Stimulated activated CD4-positive, alpha-beta T cell treated with anti-CD3 and anti-CD28 coated beads, Interleukin-2, amount 100 ng/mL, for 48 hours (primary cell): Measurements from ENCODE around the gene ARHGEF6.
"Not testable (repeated sequence)": the region's sequence is repeated elsewhere in the genome, so short reads cannot be mapped to it uniquely, and the experiment has no call there.

Source experiments
- DNase-seq, 2 donors: peaks; one replicate each; pipeline ENCODE4 v3.0.0-alpha.2; 2020

The ARHGEF6 gene, protein sequence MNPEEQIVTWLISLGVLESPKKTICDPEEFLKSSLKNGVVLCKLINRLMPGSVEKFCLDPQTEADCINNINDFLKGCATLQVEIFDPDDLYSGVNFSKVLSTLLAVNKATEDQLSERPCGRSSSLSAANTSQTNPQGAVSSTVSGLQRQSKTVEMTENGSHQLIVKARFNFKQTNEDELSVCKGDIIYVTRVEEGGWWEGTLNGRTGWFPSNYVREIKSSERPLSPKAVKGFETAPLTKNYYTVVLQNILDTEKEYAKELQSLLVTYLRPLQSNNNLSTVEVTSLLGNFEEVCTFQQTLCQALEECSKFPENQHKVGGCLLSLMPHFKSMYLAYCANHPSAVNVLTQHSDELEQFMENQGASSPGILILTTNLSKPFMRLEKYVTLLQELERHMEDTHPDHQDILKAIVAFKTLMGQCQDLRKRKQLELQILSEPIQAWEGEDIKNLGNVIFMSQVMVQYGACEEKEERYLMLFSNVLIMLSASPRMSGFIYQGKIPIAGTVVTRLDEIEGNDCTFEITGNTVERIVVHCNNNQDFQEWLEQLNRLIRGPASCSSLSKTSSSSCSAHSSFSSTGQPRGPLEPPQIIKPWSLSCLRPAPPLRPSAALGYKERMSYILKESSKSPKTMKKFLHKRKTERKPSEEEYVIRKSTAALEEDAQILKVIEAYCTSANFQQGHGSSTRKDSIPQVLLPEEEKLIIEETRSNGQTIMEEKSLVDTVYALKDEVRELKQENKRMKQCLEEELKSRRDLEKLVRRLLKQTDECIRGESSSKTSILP

DNA sequence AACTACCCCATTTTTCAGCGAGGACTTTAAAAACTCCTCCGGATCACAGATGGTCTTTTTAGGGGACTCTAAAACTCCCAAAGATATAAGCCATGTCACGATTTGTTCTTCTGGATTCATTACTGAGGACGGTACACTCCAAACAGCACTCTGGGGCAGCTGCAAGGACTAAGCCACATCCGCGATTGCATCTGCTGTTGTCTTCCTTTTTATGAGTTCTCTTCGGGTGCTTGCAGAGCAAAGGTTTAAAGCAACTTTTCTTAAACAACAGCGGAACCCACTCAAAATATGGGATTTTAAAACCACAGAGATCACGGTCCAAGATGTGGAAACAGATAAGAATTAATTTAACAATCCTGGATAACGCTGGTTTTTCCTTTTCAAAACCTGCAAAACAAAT lies at the start of gene ARHGEF6:
Gene ARHGEF6 (minus strand): TSS at position 170 of the 400 bp plus-strand sequence. CDS start 50 bp downstream, at position 120.
- DNase-seq, result no peak

DNA sequence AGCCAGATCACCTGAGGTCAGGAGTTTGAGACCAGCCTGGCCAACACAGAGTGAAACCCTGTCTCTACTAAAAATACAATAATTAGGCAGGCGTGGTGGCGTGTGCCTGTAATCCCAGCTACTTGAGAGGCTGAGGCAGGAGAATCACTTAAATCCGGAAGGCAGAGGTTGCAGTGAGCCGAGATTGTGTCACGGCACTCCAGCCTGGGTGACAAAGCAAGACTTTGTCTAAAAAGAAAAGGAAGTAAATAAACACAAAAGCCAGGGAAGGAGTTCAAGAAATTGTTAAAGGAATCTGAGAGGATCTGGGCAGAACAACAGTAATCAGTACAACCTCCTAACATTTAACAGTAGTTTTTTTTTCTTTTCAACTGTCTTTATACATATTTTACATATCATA lies 48.7 kb upstream of the ARHGEF6 start:
- no peak for DNase-seq

DNA sequence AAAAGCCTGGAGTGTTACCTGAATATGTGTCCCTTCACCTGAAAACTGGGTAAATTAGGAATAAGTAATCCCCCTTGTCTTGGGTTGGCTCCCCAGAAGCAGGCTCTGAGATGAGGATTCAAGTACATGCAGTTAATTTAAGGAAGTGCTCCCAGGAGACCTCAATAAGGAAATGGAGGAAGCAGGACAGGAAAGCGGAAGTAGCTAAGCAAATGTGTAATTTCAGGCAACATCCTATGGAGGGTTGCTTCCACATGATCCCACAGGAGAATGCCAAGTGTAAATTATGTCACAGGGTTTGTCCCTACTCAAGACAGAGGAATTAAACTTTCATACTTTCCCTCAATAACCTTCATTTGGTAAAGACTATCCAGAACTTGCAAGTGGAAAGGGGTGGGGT lies 48.1 kb upstream of the ARHGEF6 start:
- no peak for DNase-seq

DNA sequence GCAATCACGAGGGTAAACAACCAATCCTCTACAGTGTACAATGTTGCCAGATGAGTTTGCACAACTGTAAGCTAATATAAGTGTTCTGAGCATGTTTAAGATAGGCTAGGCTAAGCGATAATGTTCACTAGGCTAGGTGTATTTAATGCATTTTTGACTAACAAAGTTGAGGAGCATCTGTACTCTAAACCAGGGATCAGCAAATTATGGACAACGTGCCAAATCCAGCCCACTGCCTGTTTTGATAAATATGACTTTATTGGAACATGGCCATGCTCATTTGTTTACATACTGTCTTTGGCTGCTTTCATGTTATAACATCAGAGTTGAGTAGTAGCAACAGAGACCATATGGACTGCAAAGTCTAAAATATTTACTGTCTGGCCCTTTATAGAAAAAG lies 46.3 kb upstream of the ARHGEF6 start:
- no peak for DNase-seq

DNA sequence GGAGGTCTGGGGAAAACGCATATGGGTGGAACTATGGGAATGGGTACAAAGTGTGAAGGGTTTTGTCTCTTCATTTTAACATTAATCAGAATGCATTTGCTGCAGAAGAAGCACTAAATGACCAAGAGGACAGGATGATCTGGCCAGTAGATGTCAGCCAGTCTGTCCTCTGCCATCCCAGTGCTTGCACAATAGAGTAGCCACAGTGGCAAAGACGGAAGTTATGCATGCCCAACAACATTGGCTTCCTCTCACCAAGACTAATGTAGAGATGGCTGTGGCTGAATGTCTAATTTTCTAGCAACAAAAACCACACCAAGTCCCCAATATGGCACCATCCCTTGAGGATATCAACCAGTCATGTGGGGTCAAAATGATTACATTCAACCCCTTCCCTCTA lies 45.0 kb upstream of the ARHGEF6 start:
- DNase-seq, result no peak

DNA sequence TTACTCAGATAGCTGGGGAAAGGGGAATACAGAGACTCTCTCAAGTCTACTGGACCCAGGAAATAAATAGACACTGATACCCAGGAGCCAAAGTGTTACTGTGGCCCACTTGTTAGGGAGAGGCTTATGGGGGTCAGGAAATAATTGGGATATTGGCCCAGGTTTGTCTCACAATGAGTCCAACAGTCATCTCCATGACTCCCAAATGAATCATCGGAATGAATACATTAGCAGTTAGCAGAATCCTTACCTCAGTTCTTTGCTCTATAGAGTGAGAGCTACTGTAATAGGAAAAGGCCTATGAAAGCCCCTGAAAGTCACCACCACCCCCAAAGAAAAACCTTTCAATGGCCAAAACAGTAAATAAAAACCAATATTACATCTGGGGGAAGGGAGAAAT lies 42.4 kb upstream of the ARHGEF6 start:
- no peak for DNase-seq

DNA sequence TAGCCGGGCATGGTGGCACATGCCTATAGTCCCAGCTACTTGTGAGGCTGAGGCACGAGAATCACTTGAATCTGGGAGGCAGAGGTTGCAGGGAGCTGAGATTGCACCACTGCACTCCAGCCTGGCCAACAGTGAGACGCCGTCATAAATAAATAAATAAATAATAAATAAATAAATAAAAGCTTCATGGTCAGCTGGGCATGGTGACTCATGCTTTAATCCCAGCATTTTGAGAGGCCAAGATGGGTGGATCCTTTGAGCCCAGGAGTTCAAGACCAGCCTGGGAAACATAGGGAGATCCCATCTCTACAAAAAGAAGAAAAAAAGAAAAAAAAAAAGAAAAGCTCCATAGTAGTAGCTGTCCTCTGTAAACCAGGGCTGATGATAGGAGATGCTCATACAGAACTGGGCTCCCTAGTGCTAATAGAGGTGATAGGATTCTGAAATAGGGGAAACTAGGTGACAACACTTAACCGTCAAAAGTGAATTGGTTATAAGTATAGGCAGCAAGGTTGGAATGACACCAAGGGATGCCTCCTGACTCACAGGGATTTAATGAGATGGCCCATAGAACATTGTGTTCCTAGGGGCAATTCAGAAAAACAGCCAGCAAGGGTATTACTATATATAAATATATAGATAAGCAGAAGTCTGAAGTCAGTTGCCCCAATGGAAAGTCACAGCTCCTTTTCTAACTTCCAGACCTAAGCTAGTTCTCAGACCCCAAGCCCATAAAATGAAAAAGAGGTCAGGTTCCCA lies 41.8 kb upstream of the ARHGEF6 start:
- no peak for DNase-seq

DNA sequence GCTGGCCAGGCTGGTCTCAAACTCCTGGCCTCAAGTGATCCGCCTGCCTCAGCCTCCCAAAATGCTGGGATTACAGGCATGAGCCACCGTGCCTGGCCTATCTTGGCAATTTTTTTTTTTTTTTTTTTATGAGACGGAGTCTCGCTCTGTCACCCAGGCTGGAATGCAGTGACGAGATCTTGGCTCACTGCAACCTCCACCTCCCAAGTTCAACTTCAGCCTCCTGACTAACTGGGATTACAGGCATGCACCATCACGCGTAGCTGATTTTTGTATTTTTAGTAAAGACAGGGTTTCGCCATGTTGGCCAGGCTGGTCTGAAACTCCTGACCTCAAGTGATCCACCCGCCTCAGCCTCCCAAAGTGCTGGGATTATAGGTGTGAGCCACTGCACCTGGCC lies 39.0 kb upstream of the ARHGEF6 start:
- not testable (repeated sequence) for DNase-seq

DNA sequence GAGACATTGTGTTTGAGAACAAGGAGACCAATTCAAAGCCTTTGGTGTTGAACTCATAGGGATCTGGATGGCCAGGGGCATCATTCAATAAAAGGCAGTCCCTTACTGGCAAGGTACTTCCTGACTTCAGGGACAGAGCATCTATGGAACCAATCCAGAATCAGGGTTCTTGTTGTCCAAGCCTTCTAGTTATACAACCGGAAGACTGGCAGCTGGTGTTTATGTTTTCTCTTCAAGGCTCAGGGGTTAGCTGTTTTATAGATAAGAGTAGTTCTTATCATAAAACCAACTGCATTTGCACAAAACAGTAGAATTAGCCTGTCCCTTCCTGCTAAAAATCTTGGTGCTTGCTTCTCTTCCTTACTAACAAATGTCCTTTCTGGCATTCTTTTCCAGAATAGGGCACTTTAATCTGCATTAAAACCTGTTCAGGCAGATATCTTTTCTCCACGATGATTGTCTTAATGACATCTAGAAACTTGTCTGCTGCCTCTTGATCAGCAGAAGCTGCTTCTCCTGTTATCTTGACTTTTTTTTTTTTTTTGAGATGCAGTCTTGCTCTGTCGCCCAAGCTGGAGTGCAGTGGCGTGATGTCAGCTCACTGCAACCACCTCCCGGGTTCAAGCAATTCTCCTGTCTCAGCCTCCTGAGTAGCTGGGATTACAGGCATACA lies 38.4 kb upstream of the ARHGEF6 start:
- no peak for DNase-seq

DNA sequence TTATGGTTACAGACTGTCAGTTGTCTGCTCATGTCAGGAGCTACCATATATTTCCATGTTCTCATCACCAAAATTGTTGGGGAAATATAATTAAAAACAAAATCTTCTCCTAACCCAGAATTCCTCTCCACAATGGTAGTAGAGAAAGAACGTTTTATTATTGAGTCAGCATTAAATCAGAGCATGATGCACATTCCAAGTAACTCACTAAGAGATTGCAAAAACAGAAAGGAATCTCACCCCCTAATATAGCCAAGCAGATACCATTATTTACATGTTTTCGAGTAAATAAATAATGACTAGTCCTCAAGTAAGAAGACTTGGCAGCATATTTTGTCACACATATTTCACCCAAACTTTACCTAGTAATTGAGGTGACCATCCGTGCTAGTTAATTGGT lies 36.2 kb upstream of the ARHGEF6 start:
- DNase-seq, result no peak

DNA sequence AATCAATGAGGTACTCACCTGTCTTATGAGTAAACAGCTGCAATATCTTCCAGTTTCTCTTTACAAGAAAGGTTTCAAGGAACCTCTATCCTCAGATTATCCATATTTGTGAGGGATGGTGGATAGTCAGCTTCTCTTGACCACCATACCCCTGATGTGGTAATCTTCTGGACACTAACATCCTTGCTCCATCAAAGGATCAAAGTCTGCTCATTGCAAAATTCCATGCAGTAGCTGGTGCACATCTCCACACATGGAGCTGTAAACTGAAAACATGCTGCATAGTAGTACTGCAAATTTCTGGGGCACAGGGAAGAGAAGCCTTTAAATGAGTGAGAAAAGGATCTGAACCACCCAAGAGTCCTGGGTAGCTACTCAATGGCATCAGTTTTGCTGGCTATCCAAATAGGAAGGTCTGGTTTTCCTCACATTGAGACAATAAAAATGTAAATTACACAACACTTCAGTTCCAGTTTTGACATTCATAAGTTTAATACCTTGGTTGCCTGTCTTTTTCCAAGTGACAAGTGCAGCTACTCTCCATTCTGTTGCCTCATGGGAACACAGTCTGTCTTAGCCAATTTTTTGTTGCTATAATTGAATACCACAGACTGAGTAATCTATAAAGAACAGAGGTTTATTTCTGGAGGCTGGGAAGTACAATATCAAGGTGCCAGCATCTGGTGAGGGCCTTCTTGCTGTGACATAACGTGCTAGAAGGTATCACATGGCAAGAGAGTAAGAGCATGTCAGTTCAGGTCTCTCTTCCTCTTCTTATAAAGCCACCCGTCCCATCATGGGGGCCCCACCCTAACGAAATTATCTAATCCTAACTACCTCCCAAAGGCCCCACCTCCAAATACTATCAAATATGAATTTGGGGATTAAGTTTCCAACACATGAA lies 34.4 kb upstream of the ARHGEF6 start:
- no peak for DNase-seq

DNA sequence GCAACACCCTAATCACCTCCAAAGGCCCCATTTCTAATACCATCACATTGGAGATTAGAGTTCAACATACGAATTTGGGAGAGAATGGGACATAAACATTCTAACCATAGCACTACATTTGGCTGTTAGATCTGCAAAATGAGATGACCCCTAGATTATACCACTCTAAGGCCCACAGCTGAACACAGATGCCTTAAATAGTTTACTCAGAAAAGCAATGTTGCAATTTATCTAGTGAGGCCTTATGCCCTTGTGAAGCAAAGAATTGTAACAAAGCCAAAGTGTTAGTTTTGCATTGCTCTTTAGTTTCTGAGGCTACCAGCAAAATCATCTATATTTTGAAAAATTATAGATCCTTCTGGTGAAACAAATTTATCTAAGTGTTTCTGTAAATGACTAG lies 31.6 kb upstream of the ARHGEF6 start:
- no peak for DNase-seq

DNA sequence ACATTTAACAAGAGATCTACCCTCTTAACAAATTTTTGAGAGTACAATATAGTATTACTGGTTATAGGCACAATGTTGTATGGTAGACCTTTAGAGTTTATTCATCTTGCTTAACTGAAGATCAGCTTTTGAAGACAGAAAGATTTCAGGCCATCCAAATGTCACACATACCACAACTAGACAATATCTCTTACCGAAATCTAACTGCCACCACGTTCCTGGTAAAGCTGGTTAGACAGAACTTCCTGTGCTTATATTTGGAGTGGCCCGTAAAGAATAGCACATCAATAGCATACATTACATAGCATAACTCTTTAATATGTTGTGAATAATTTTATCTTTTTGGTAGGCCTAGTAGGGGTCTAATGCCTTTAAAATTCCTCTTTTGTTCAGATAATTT lies 29.8 kb upstream of the ARHGEF6 start:
- DNase-seq, result no peak

DNA sequence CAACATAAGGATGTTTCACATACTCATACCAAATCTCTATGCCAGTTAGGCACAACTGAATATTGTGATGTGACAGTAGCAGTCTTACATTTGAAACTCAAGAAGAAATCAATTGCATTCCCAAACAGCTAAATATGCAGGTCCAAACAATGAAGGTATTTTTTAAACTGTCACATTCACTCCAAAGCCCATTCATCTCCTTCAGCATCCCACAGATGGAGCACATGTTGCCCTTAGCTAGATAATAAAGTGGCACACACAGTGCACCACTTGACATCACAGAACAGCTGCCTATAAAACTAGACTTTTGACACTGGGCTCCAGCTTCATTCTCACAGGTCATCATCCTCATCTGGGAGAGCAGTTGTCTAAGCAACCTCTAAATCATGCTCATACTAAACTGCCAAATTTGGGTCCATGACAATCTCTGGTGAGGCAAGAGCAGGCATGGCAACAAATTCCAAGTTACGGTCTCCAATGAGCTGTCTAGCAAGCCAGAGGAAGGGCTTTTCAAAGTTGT lies 26.2 kb upstream of the ARHGEF6 start:
- no peak for DNase-seq

DNA sequence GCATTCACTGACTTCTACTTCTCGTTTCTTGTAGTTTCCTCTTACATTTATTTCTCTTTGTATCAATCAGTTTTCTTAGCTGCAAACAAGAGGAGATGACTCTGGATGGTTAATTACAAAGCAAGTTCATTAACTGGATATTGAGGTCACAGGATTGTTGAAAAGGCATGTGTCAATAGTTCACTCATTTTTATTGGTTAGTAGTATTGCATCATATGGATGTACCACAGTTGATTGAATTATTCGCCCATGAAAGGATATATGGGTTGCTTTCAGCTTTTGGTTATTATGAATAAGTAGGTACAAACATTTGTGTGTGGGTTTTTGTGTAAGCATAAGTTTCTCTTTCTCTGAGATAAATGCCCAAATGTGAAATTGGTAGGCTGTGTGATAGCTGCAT lies 21.8 kb upstream of the ARHGEF6 start:
- DNase-seq, result no peak

DNA sequence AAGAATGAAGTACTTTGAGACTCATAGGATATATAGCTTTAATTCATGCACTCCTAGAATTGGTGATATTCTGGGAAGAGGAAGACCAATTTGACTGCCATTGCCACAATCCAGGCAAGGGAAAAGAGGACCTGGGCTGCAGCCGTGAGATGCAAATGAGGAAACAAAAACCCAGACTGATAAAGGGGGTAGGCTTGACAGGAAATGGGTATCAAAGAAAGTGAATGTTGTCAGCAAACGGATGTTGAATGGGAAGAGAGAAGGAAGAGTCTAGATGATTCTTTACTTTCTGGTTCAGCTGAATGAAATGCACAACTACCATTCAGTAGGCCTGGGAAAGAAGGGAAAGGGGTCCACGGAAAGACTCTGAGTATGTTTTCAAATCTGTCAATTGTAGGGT lies 17.1 kb upstream of the ARHGEF6 start:
- DNase-seq, result no peak

DNA sequence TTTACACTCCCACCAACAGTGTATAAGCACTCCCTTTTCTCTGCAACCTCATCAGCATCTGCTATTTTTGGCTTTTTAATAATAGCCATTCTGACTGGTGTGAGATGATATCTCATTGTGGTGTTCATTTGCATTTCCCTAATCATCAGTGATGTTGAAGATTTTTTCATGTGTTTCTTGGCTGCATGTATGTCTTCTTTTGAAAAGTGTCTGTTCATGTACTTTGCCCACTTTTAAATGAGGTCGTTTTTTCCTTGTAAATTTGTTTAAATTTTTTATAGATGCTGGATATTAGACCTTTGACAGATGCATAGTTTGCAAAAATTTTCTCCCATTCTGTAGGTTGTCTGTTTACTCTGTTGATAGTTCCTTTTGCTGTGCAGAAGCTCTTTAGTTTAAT lies 14.4 kb upstream of the ARHGEF6 start:
- not testable (repeated sequence) for DNase-seq

DNA sequence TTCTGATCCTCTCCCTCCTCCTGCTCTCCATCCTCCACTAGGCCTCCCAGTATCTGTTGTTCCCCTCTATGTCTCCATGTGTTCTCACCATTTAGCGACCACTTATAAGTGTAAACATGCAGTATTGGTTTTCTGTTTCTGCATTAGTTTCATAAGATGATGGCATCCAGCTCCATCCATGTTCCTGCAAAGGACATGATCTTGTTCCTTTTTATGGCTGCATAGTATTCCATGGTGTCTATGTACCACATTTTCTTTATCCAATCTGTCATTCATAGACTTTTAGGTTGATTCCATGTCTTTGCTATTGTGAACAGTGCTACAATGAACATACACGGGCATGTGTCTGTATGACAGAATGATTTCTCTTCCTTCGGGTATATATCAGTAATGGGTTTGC lies 13.9 kb upstream of the ARHGEF6 start:
- DNase-seq, result not testable (repeated sequence)

DNA sequence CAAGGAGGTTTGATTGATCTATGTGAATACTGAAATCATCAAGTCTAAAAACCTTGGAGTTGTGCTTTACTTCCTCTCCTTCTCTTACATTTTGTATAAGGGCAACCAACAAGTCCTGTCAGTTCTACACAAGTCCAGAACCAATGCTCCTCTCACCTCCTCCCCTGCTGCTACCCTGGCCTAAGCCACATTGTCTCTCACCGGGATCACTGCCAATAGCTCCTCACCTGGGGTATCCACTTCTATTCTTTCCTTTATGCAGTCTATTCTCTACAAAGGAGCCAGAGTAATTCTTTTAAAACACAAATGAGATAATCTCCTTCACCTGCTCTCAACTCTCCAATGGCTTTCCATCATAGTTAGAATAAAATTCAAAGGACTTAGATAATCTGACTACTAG lies 13.3 kb upstream of the ARHGEF6 start:
- no peak for DNase-seq

DNA sequence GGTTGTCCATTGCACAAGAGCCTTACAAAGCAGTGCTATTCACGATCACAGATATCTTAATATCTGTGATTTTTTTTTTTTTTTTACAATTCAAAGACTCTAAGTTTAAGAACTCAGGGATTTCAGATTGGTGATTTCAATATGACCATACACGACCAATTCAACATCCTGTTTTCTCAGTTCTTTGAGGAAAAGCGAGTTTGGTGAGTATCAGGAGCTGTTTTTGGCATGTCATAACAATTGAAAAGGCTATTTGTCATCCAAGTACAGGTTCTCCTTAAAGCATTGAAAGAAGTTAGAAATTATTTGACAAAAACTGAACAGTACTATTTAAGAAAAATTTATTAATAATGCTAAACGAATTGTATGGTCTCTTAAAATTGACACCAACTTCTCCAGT lies 9.1 kb upstream of the ARHGEF6 start:
- DNase-seq, result no peak

DNA sequence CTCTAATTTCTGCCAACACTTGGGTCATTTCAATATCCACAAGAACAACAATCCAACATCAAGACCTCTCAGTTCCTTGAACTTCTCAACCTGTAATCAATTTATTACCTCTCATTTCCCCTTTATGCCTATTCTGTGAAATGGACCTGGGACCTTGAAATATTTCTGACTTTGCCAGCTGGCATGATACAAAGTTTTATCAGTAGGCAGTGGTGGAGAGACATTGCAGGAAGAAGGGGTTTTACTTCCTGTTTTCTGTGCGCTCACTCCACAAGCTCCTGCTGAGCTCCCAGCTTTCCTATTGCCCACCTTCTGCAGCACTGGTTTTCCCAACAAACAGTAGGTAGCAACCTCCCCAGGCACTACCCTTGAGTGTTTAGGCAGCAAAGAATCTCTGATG lies 3.5 kb upstream of the ARHGEF6 start:
- DNase-seq, result no peak

DNA sequence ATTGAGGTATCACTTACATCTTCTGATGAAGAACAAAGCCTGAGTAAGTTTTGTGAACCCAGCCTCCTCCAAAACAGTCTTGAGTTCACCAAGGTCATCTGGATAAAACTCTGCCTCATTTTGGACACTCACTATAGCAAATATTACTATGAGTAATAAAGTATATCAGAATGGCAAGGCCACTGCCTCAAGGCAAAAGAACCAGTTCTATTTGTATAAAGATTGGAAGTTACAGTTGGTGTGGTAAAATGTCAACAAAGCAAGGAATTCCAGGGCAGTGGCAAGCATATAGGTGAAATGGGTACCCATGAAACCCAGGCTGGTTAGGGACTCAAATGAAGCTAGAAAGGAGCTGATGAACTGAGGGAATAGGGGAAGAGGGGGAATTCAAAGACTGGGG lies 2.4 kb upstream of the ARHGEF6 start:
- DNase-seq, result no peak
